GM18517 (cell line): ENCODE results near the gene ACSF2.
"Not testable (repeated sequence)": the region's sequence is repeated elsewhere in the genome, so short reads cannot be mapped to it uniquely, and the experiment has no call there.

Experiments
- ATAC-seq: cut with Tn5 transposase; IDR thresholded peaks from one replicate; pipeline ENCODE4 v1.9.1; 2021; ENCODE audit warnings: mild to moderate bottlenecking, moderate library complexity; ENCODE audit not compliant: unreplicated experiment

Gene ACSF2

DNA sequence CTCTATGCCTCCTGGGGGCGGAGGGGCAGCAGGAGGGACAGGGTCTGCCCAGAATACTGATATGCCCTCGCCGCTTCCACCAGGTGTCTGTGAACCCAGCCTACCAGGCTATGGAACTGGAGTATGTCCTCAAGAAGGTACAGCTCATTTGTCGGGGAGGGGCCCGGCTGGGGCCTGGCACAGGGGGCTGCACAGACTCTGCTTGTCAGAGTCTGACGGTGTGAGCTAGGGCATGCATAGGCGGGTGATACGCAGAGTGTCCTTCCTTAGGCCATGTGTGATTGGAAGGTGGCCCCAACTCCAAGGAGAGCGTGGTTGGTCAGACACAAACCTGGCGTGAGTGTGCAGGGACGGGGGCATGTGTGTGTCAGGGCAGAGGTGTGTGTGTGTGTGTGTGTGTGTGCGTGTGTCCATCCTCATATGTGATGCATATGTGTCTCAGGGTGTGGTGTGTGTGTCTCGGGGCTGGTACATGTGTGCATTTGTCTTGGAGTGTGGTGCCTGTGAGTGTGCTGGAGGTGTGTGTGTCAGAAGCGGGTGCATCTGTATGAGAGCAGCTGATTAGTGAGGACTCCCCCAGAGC is 35.6 kb downstream of the ACSF2 start:
- ATAC-seq: no peak

DNA sequence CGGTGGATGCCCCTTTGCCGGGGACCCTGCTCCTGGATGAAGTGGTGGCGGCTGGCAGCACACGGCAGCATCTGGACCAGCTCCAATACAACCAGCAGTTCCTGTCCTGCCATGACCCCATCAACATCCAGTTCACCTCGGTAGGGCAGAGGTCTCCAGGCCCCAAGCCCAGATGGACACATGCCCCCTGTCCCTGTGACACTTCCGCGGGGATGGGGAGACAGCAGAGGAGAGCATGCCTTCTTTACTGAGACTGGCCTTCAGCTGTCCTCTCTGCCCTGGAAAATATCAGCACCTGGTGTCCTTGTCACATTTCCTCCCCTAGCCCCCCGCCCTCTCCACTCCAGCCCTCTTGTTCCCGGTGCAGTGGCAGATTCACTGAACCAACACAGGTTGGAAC is 36.4 kb downstream of the ACSF2 start:
- no peak for ATAC-seq

DNA sequence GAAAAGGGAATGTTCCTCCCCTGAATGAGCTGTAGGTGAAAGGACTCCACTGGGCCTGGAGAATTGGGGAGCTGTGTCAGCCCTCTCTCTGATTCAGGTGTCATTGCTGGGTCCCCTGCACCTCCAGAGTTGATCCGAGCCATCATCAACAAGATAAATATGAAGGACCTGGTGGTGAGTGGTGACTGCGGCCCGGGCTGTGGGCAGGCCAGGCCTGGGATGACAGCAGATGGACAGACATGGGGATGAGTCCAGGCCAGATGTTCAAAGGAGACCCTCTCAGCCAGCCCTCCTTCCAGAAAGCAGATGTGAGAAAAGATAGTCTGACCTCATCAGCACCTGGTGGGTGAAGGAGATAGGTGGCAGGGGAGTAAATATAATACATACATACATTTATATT is 38.1 kb downstream of the ACSF2 start:
- no peak for ATAC-seq

DNA sequence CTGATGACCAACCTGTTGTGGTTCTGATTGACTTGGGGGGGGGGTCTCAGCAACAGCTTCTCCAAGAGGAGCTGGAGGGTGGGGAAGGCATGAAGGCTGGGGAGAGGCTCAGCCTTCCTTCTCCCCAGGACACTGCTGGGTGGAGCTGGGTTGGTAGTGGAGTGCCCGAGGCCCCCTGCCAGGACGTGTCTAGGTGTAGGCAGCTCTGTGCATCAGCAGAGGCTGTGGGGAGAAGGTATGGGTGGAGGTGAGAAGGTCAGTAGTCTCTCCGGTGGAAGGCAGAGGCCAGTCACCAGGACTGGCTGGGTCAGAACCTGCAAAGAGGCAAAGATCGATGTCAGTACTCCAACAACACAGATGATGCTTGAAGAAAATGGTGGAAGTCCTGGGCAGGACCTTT is 38.7 kb downstream of the ACSF2 start:
- no peak for ATAC-seq

DNA sequence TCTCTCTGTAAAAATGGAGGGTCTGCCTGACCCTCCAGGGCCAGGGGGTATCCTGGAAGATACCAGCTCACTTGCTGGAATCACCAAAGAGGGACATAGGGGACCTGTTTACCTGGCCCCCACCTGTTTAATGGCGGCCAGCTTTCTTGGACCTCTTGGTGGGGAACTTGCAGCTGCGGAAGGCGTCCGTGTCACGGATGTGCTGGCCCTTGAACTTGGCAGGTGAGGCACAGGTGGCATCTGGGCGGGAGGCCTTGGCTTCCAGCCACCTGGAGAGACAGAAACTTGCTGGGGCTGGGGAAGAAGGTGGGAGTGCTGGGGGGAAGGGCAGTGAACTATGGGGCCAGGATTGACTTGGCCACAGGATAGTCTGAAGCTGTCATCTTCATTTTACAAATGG is 39.2 kb downstream of the ACSF2 start:
- no peak for ATAC-seq

DNA sequence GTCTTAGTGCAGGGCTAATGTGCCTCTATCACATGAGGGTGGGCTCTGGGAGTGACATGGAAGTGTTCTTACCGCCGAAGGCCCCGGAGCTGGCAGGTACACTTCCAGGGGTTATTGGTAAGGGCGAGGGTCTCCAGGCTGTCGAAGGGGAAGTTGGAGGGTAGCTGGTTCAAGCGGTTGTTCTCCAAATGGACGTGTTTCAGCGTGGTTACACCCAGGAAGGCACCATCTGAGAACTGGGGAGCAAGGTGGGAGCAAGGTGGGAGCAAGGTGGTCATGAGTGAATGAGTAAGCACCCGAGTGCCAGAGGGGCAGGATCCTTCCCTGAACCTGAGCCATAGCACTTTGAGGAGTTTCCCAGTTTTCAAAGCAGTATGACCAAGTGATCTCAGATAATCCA is 39.6 kb downstream of the ACSF2 start:
- ATAC-seq: no peak

DNA sequence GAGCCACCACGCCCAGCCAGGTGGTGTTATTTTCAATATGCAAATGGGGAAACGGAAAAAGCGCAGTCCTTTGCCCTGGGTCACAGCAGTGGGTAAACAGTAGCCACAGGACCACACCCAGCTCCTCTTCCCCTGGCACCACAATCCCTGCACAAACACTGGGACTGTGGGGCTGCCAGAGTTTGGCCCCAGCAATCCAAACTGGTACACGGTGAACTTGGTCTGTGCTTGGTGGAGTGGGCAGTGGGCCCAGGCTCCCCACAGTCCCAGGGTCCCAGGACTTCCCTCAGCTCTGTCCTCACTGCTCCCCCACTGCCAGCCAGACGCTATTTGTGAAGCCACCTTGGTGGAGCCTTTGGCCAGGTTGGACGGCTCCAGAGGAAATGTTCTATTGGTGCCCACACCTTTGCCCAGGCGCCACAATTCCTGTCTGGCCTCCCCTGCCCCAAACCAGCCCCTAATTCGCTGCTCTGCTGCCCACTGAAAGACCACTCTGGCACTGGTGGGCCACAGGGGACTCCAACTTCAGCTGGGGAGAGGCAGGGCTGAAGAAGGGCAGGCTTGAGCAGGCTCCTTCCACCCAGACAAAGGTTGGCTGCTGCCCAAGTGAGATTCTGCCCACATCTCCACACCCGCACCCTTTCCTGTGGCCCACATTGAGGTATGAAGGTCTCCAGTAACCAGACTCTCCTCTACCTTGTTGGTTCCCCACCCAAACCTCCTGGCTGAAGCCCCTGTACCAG is 40.5 kb downstream of the ACSF2 start:
- ATAC-seq: no peak

GRCh38 chr17:50467114-50467854 is 41.3 kb downstream of the ACSF2 start:
- ATAC-seq: no peak

- no peak for ATAC-seq
Measured at GRCh38 chr17:50467855-50468303, 41.9 kb downstream of the ACSF2 start.

GRCh38 chr17:50468304-50469207 is 42.5 kb downstream of the ACSF2 start, which contains the start of gene CHAD:
Gene CHAD, minus strand, starts transcription at chr17:50468880. Its CDS starts 67 bp downstream, at chr17:50468813.
- no peak for ATAC-seq

DNA sequence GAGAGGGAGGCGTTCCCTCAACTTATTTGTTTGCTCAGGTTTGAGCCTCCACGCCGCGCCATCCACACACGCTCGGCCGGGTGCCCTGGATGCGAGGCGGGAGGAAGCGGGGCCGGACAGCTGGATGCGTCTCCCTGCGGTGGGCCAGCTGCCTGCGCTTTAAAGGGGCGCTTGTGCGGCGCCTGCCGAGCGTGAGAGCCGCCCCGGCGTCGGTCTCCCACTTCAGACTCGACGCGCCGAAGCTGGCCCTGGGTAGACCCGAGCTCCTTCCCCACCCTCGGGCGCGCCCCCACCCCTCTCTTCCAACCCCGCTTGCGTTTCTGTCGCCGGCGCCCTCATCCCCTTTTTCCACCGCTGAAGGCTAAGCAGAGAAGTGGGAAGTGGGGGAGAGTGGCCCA is 43.2 kb downstream of the ACSF2 start:
- no peak for ATAC-seq

GRCh38 chr17:50469671-50470305 is 43.8 kb downstream of the ACSF2 start:
- ATAC-seq: no peak

- no peak for ATAC-seq
Measured at GRCh38 chr17:50470426-50470825, 44.4 kb downstream of the ACSF2 start.

GRCh38 chr17:50471009-50471905 is 45.2 kb downstream of the ACSF2 start:
- no peak for ATAC-seq

GRCh38 chr17:50472286-50472685 is 46.3 kb downstream of the ACSF2 start:
- ATAC-seq: no peak

DNA sequence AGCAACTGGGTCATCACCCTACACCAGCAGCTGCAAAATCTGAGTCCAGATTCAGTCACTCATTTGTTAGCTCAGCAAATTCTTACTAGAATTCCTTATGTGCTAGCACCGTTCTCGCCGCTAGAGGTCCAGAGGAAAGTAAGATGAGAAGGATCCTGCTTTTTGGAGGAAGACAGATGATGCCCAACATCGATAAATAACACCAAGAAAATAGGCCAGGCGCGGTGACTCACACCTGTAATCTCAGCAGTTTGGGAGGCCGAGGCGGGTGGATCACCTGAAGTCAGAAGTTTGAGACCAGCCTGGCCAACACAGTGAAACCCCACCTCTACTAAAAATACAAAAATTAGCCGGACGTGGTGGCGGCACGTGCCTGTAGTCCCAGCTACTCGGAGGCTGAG is 46.7 kb downstream of the ACSF2 start:
- ATAC-seq: not testable (repeated sequence)

- no peak for ATAC-seq
Measured at GRCh38 chr17:50473901-50474300, 47.9 kb downstream of the ACSF2 start.

DNA sequence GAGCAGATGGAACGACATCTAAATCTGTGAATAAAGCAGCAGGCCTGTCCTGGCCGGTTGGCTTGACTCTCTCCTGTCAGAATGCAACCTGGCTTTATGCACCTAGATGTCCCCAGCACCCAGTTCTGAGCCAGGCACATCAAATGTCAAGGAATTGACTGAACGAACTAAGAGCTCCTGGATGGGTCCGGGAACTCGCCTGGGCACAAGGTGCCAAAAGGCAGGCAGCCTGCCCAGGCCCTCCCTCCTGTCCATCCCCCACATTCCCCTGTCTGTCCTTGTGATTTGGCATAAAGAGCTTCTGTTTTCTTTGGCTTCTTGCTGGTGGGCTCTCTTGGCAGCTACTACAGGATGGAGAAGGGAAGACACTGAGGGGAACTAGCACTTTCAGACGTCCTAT is 48.5 kb downstream of the ACSF2 start:
- ATAC-seq: no peak

DNA sequence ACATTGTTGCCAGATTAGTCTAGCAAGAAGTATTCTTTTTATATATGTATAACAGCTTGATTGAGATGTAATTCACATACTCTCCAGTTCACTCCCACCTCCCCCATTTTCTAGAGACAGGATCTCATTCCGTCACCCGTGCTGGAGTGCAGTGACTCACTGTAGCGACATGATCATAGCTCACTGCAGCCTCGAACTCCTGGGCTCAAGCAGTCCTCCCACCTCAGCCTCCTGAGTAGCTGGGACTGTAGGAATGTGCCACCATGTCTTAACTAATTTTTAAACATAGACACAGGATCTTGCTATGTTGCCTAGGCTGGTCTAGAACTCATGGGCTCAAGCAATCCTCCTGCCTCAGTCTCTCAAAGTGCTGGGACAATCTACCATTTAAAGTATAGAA is 49.3 kb downstream of the ACSF2 start:
- no peak for ATAC-seq
